C4-2B (cell line): ENCODE measurements around the gene OR6S1.

Experiments used
- H3K27ac ChIP-seq: fragments of 450-650 bp; 2 replicates; pipeline ENCODE4 v1.5.1; 2017
- CTCF ChIP-seq: fragments of 450-650 bp; conservative IDR thresholded peaks from 2 replicates; pipeline ENCODE4 v1.5.1; 2017; ENCODE audit warnings: mild to moderate bottlenecking
- ZFX ChIP-seq: fragments of 450-650 bp; IDR thresholded peaks from 2 replicates; pipeline ENCODE4 v1.6.1; 2017

The OR6S1 gene

GRCh38 chr14:20591235-20591634, 50.3 kb downstream of the OR6S1 start, which contains the start of gene RNASE12:
Gene RNASE12 (minus strand): TSS chr14:20591376. CDS start chr14:20590723, 653 bp downstream.
- H3K27ac ChIP-seq, result no peak within 1 kb of the TSS
- TF ChIP-seq CTCF, result no peak
- no peak for TF ChIP-seq ZFX
